ENCODE data around the gene GLT8D1.

GRCh38 chr3:52733256-52733891, 27.8 kb upstream of the GLT8D1 start:
- TF ChIP-seq ATF1 (CRISPR knock-in tag; IDR thresholded peaks at IDR 0.05) (no peak), ATF1 (tag; IDR thresholded peaks at IDR 0.05) (no peak), TAF1 (IDR thresholded peaks at IDR 0.05; ENCODE audit: control insufficient read depth, extremely low read depth, insufficient read depth, low read length, severe bottlenecking) (no peak)
